A549 (cell line): Measurements from ENCODE around the gene MTA3.

Source experiments
- CEBPB ChIP-seq, 2 experiments: fragments of >200 bp in 1 of 2; sonication (Bioruptor Twin) in 1 of 2; formaldehyde crosslinking in 1 of 2; IDR thresholded peaks; 2 replicates each; pipeline ENCODE4 v1.6.1; 2012 to 2016
- CHD2 ChIP-seq: fragments of 150-350 bp; IDR thresholded peaks from 2 replicates; pipeline ENCODE4 v1.6.1; 2014; ENCODE audit warnings: low read length; ENCODE audit not compliant: partially characterized antibody
- CTCF ChIP-seq: fragments of >200 bp; sonication (Bioruptor Twin); formaldehyde crosslinking; IDR thresholded peaks from 3 replicates; pipeline ENCODE4 v1.5.1; 2016
- EP300 ChIP-seq, 2 experiments: fragments of >200 bp; sonication (Bioruptor Twin); formaldehyde crosslinking; IDR thresholded peaks; 2 replicates in 1 of 2; 3 replicates in 1 of 2; pipeline ENCODE4 v1.6.1; 2016 to 2017
- NR3C1 ChIP-seq: fragments of >200 bp; sonication (Bioruptor Twin); formaldehyde crosslinking; IDR thresholded peaks from 3 replicates; pipeline ENCODE4 v1.6.1; 2017
- REST ChIP-seq: fragments of 200-600 bp; sonication (generic); IDR thresholded peaks from 2 replicates; pipeline ENCODE4 v1.6.1; 2016; ENCODE audit warnings: antibody characterized with exemption, mild to moderate bottlenecking, moderate library complexity

- TF ChIP-seq REST (no peak), EP300 (IDR thresholded peaks at IDR 0.05) (no peak), CTCF (peak; percentile 99), CEBPB (IDR thresholded peaks at IDR 0.05) (no peak), CHD2 (no peak), NR3C1 (no peak)
These were observed 94.8 kb downstream of the MTA3 start for GRCh38 chr2:42663106-42663780.
